ENCODE results near the gene WIPF3.

Gene WIPF3

GRCh38 chr7:29797112-29797944 is 9.0 kb upstream of the WIPF3 start:
- Mint-ChIP-seq H3K9me3 (no peaks in the 10 kb centered on the region), H3K4me1 (ENCODE audit: low read depth) (no peaks in the 10 kb centered on the region), H3K27ac (no peak overlapping the region), H3K36me3 (ENCODE audit: low read depth) (no peaks in the 10 kb centered on the region), H3K27me3 (ENCODE audit: low read depth) (peaks cover 16% of the 10 kb centered on the region), H3K4me3 (no peak overlapping the region)
- DNase-seq (ENCODE audit: low spot score) = no peak

DNA sequence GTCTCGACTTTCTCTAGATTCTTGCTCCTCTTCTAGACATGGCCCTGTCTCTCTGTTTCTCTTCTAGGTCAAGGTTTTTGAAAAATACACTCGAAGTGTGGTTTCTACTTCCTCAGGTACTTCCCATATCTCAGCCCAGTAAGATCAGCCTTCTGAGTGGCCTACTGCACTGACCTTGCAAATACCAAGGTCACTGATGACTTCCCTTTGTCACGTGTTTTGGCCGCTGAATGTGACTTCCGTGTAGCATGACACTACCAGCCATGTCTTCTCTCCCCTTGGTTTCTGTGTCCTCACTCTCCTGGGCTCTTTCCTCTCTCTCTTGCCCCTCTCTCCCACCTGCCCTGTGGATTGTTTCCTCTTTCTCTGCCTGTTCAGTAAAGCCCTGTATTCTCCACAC is 7.9 kb upstream of the WIPF3 start:
- Mint-ChIP-seq H3K27me3 (ENCODE audit: low read depth) (peaks cover 24% of the 10 kb centered on the region), H3K4me3 (no peak overlapping the region), H3K27ac (no peak overlapping the region), H3K4me1 (ENCODE audit: low read depth) (no peaks in the 10 kb centered on the region), H3K36me3 (ENCODE audit: low read depth) (no peaks in the 10 kb centered on the region), H3K9me3 (no peaks in the 10 kb centered on the region)
- no peak for DNase-seq (ENCODE audit: low spot score)

GRCh38 chr7:29801929-29802328 is 4.4 kb upstream of the WIPF3 start:
- no peaks in the 10 kb centered on the region for H3K36me3 Mint-ChIP-seq (ENCODE audit: low read depth)
- no peak for DNase-seq (ENCODE audit: low spot score)
- peaks cover 49% of the 10 kb centered on the region for H3K27me3 Mint-ChIP-seq (ENCODE audit: low read depth)
- H3K4me1 Mint-ChIP-seq (ENCODE audit: low read depth) = no peaks in the 10 kb centered on the region
- H3K27ac Mint-ChIP-seq = no peak overlapping the region
- H3K4me3 Mint-ChIP-seq = no peak overlapping the region
- no peaks in the 10 kb centered on the region for H3K9me3 Mint-ChIP-seq

DNA sequence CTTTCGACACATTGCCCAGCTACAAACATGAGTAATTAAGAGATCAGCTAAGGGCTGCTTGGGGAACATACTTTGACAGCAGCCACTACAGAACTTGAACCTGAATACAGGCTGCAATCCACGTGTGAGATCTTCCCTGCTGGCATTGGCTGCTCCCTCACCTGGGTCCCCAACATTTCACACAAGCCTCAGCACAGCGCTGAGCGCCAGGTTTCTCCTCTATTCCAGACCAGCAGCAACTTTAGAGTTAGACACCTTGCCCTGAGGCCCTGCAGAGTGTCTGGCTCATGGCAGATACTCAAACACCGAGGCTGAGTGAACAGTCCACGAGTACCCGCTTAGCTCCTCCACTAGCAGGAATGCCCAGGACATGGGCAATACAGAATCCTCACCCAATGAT is 1.3 kb upstream of the WIPF3 start:
- H3K27me3 Mint-ChIP-seq (ENCODE audit: low read depth) = peaks cover 69% of the 10 kb centered on the region
- H3K9me3 Mint-ChIP-seq = no peaks in the 10 kb centered on the region
- DNase-seq (ENCODE audit: low spot score) = no peak
- H3K36me3 Mint-ChIP-seq (ENCODE audit: low read depth) = no peaks in the 10 kb centered on the region
- no peak overlapping the region for H3K27ac Mint-ChIP-seq
- H3K4me1 Mint-ChIP-seq (ENCODE audit: low read depth) = no peaks in the 10 kb centered on the region
- no peak overlapping the region for H3K4me3 Mint-ChIP-seq

DNA sequence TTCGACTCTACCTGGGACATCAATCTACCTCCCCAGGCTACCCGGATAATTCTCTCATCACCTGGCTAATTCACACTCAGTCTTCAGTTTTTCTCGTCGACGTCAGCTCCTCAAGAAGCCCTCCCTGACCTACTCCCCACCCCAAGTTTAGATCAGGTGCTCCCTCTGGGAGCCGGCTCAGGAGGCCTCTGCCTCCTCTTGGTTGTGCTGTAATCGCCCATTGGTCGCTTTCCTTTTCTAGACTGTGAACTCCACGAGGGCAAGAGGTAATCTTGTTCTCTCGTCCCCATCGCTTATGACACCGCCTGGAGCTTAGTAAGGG is 461 bp upstream of the WIPF3 start:
- no peaks in the 10 kb centered on the region for H3K4me1 Mint-ChIP-seq (ENCODE audit: low read depth)
- H3K36me3 Mint-ChIP-seq (ENCODE audit: low read depth) = no peaks in the 10 kb centered on the region
- peaks cover 73% of the 10 kb centered on the region for H3K27me3 Mint-ChIP-seq (ENCODE audit: low read depth)
- DNase-seq (ENCODE audit: low spot score) = no peak
- no peak overlapping the region for H3K27ac Mint-ChIP-seq
- H3K4me3 Mint-ChIP-seq = no peak overlapping the region
- no peaks in the 10 kb centered on the region for H3K9me3 Mint-ChIP-seq

DNA sequence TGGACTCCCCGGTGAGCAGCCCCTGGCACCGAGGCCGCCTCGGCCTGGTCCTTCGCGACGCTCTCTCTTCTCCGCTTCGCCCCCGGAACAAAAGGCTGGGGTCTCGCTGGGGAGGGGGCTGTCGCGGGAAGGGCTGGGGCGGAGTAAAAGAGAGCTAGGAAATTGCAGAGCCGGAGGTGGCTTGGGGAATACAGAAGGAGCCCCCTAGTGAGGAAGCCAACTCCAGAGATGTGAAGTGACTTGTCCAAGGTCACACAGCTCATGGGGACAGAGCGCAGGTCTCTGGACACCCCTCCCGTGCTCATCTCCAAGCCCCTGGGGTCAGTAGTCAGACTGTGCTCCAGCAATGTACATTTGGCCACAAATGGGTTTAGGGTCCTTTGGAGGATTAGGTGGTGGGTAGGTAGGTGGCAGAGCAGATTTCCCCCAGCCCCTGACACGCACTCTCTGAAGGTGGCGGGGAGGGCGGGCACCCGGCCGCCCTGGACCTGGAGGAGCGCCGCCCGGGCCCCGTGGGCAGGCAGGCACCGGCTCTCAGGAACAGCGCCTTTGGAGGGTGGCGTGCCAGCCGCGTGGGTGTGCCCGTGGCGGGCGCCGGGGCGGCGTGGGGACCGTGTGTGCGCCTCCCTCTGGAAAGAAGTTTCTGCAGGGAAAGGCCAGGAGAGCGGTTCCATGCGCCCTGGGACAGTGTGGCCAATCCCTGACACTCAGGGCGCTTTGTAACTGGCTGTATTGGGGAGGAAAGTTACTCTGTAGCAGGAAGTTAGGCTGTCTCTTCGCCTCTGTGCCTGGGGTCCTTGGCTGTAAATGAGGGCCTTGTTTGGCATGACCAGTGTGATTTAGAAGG is 910 bp downstream of the WIPF3 start:
- H3K9me3 Mint-ChIP-seq = no peaks in the 10 kb centered on the region
- DNase-seq (ENCODE audit: low spot score) = no peak

GRCh38 chr7:29808075-29808801 is 1.9 kb downstream of the WIPF3 start:
- H3K4me1 Mint-ChIP-seq (ENCODE audit: low read depth) = no peaks in the 10 kb centered on the region
- H3K27ac Mint-ChIP-seq = no peak overlapping the region
- DNase-seq (ENCODE audit: low spot score) = no peak
- peaks cover 69% of the 10 kb centered on the region for H3K27me3 Mint-ChIP-seq (ENCODE audit: low read depth)
- no peak overlapping the region for H3K4me3 Mint-ChIP-seq
- H3K36me3 Mint-ChIP-seq (ENCODE audit: low read depth) = no peaks in the 10 kb centered on the region
- no peaks in the 10 kb centered on the region for H3K9me3 Mint-ChIP-seq

More for the DNA sequence above, 910 bp downstream of the WIPF3 start:
- Mint-ChIP-seq H3K27me3 (ENCODE audit: low read depth) (peaks cover 71% of the 10 kb centered on the region), H3K4me3 (peak overlapping the region; percentile 19), H3K27ac (no peak overlapping the region), H3K4me1 (ENCODE audit: low read depth) (no peaks in the 10 kb centered on the region), H3K36me3 (ENCODE audit: low read depth) (no peaks in the 10 kb centered on the region)

DNA sequence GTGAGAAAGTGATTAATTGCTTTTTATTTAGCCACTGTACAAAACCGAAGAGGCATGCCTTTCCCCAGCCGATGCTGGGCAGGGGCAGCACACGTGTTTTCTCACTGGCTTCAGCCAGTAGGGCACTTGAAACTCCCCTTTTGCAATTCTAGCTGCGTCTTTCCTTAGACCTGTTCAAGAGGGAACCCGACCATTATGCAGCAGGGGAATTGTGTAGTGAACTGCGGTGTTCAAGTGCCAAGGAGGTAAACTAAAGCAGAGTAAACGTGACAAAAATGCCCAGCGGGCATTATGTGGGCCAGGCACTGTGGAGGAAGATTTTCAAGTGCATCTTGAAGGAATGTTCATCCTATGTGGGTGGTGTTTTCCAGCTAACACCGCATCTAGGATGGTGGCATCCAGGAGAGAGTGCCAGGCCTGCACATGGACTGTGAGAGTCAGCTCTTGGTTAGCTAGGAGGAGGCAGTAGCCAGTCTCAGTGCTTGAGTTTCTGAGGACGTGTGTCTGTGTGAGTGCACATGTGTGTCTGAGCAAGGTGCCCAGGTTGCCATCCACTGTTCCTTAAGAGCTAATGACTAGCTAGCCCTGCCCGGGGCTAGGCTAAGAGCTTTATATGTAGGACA is 3.3 kb downstream of the WIPF3 start:
- H3K27me3 Mint-ChIP-seq (ENCODE audit: low read depth) = peaks cover 59% of the 10 kb centered on the region
- H3K9me3 Mint-ChIP-seq = no peaks in the 10 kb centered on the region
- no peak for DNase-seq (ENCODE audit: low spot score)
- no peak overlapping the region for H3K27ac Mint-ChIP-seq
- no peaks in the 10 kb centered on the region for H3K4me1 Mint-ChIP-seq (ENCODE audit: low read depth)
- no peak overlapping the region for H3K4me3 Mint-ChIP-seq
- no peaks in the 10 kb centered on the region for H3K36me3 Mint-ChIP-seq (ENCODE audit: low read depth)

GRCh38 chr7:29810297-29810696 is 4.0 kb downstream of the WIPF3 start:
- no peak for DNase-seq (ENCODE audit: low spot score)
- no peaks in the 10 kb centered on the region for H3K9me3 Mint-ChIP-seq
- no peaks in the 10 kb centered on the region for H3K4me1 Mint-ChIP-seq (ENCODE audit: low read depth)
- H3K27me3 Mint-ChIP-seq (ENCODE audit: low read depth) = peaks cover 52% of the 10 kb centered on the region
- H3K4me3 Mint-ChIP-seq = no peak overlapping the region
- H3K27ac Mint-ChIP-seq = no peak overlapping the region
- H3K36me3 Mint-ChIP-seq (ENCODE audit: low read depth) = no peaks in the 10 kb centered on the region

DNA sequence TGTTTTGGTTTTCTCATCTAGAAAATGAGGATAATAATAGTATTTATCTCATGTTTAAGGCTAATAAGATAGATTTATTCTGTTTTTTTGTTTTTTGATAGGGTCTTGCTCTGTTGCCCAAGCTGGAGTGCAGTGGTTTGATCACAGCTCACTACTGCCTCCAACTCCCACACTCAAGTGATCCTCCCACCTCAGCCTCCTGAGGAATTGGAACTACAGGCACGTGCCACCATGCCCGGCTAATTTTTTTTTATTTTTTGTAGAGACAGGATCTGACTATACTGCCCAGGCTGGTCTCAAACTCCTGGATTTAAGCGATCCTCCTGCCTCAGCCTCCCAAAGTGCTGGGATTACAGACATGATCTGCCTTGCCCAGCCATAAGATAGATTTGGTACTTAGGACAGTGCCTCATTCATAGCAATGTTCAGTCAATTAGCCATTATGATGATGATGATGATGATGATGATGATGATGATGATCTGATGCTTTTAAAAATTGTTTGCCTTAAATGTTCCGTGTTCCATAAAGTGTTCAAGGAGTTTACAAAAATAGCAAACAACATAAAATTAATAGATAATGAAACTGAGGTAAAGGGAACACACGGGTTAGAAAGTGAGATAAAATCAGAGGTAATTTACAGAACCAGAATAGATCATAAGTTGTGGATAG is 4.6 kb downstream of the WIPF3 start:
- Mint-ChIP-seq H3K9me3 (no peaks in the 10 kb centered on the region), H3K27me3 (ENCODE audit: low read depth) (peaks cover 45% of the 10 kb centered on the region), H3K4me3 (no peak overlapping the region), H3K4me1 (ENCODE audit: low read depth) (no peaks in the 10 kb centered on the region), H3K27ac (no peak overlapping the region), H3K36me3 (ENCODE audit: low read depth) (no peaks in the 10 kb centered on the region)
- no peak for DNase-seq (ENCODE audit: low spot score)

DNA sequence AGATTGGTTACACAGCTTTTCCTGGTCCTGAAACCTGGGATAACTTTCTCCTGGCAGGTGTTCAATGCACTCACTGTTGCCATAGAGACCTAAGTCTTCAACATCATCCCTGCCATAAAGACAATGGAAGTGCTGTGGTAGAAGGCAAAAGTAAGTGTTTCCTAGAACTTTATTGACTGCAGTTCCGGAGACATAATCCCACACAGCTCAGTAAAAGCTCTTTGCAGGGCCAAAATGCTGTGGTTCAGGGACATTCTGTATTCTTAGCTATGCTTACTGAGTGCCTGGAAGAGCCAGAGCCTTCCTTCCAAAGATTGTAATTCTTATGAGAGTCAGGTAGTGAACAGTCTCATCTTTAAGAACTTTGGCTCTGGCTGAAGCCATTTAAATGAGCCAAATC is 5.3 kb downstream of the WIPF3 start:
- no peaks in the 10 kb centered on the region for H3K9me3 Mint-ChIP-seq
- no peak overlapping the region for H3K4me3 Mint-ChIP-seq
- no peak for DNase-seq (ENCODE audit: low spot score)
- H3K27me3 Mint-ChIP-seq (ENCODE audit: low read depth) = peaks cover 45% of the 10 kb centered on the region
- H3K36me3 Mint-ChIP-seq (ENCODE audit: low read depth) = no peaks in the 10 kb centered on the region
- H3K27ac Mint-ChIP-seq = no peak overlapping the region
- no peaks in the 10 kb centered on the region for H3K4me1 Mint-ChIP-seq (ENCODE audit: low read depth)

GRCh38 chr7:29812185-29812876 is 6.0 kb downstream of the WIPF3 start:
- DNase-seq (ENCODE audit: low spot score) = no peak
- Mint-ChIP-seq H3K36me3 (ENCODE audit: low read depth) (no peaks in the 10 kb centered on the region), H3K4me3 (no peak overlapping the region), H3K27ac (no peak overlapping the region), H3K4me1 (ENCODE audit: low read depth) (no peaks in the 10 kb centered on the region), H3K27me3 (ENCODE audit: low read depth) (peaks cover 41% of the 10 kb centered on the region), H3K9me3 (no peaks in the 10 kb centered on the region)
